Spleen (tissue), 11 donors: ENCODE measurements around the gene TMEM232. TPM values are rescaled to one million over a fixed set of nuclear protein-coding genes. Genes with fewer than 3 reads are reported as not detected.
"Not testable (repeated sequence)": the region's sequence is repeated elsewhere in the genome, so short reads cannot be mapped to it uniquely, and the experiment has no call there.

ENCODE experiments used
- DNase-seq: peaks from one replicate; pipeline ENCODE4 v3.0.0-alpha.2; 2020
- H3K27ac ChIP-seq, 8 donors: fragments of 200-600 bp; sonication (generic) in 7 of 8; 1 replicate in 4 of 8; 2 replicates in 4 of 8; pipeline versions ENCODE4 v1.5.0 to v1.8.0; 2016 to 2021; ENCODE audit warnings: inconsistent platforms in 4 of 8, mild to moderate bottlenecking in 4 of 8, moderate library complexity in 1 of 8
- H3K27me3 ChIP-seq, 7 donors: fragments of 200-600 bp; sonication (generic) in 6 of 7; replicated peaks in 1 of 7; 1 replicate in 4 of 7; 2 replicates in 3 of 7; pipeline versions ENCODE4 v1.5.0 to v1.8.0; 2016 to 2021; ENCODE audit warnings: inconsistent platforms in 3 of 7, mild to moderate bottlenecking in 1 of 7
- H3K36me3 ChIP-seq, 6 donors: fragments of 200-600 bp; sonication (generic) in 5 of 6; 1 replicate in 4 of 6; 2 replicates in 2 of 6; pipeline versions ENCODE4 v1.5.0 to v1.8.0; 2016 to 2021; ENCODE audit warnings: inconsistent platforms in 2 of 6
- H3K4me1 ChIP-seq, 6 donors: fragments of 200-600 bp; sonication (generic) in 5 of 6; 1 replicate in 3 of 6; 2 replicates in 3 of 6; pipeline versions ENCODE4 v1.5.0 to v1.8.0; 2016 to 2021; ENCODE audit warnings: inconsistent platforms in 3 of 6
- H3K4me3 ChIP-seq, 8 donors: fragments of 200-600 bp; sonication (generic) in 7 of 8; 1 replicate in 4 of 8; 2 replicates in 4 of 8; pipeline versions ENCODE4 v1.5.0 to v1.8.0; 2016 to 2021; ENCODE audit warnings: inconsistent platforms in 4 of 8, mild to moderate bottlenecking in 4 of 8, moderate library complexity in 2 of 8
- H3K9me3 ChIP-seq, 8 donors: fragments of 200-600 bp; sonication (generic) in 7 of 8; 1 replicate in 4 of 8; 2 replicates in 4 of 8; pipeline versions ENCODE4 v1.5.0 to v1.8.0; 2016 to 2021; ENCODE audit warnings: inconsistent platforms in 4 of 8
- POLR2A ChIP-seq, 3 donors: fragments of 450-650 bp; IDR thresholded peaks; one replicate each; pipeline ENCODE4 v1.5.1; 2017; ENCODE audit warnings: antibody characterized with exemption in 3 of 3, mild to moderate bottlenecking in 1 of 3
- POLR2AphosphoS5 ChIP-seq, 3 donors: sonication (generic); formaldehyde crosslinking; IDR thresholded peaks; one replicate each; pipeline ENCODE4 v1.5.1; 2017; ENCODE audit warnings: antibody characterized with exemption in 3 of 3
- WGBS, 5 donors: extraction: QIAGEN DNeasy Blood & Tissue Kit in 3 of 5; methylation state at CpG; one replicate each; pipeline versions ENCODE4 v1.1.5 to v1.1.7; 2013 to 2018; 5-methylcytosine and 5-hydroxymethylcytosine counted together
- intact Hi-C: fragments of 100-400 bp; cut with DNase I; formaldehyde crosslinking; loops from one replicate; pipeline ENCODE4 v1.15.0; 2023; ENCODE audit warnings: low total_unique reads
- polyA plus RNA-seq, 3 donors: library from polyadenylated mRNA; stranded (reverse); fragments of 200-250 nt; gene quantifications; one replicate each; pipeline ENCODE4 v1.2.1, GENCODE V29; 2013
- total RNA-seq, 7 donors: library from RNA; depleted of rRNA in 3 of 7; stranded (reverse); fragments of >200 nt in 3 of 7; fragmentation: NEBNext Ultra II Directional in 4 of 7; extraction: Animal tissue kit (Norgen Biotek cat#: 25700) in 4 of 7; gene quantifications; one replicate each; pipeline versions ENCODE4 v1.1.0 to v1.2.1, GENCODE V29; 2016 to 2021
- TF ChIP-seq, protein P1 (sequence below), 11 experiments: fragments of 200-600 bp in 7 of 11; fragments of 450-650 bp in 4 of 11; sonication (generic) in 4 of 11; IDR thresholded peaks in 8 of 11; conservative IDR thresholded peaks in 3 of 11; 1 replicate in 7 of 11; 2 replicates in 4 of 11; pipeline versions ENCODE4 v1.4.0 to v1.8.0; 2016 to 2021; ENCODE audit warnings: antibody characterized with exemption in 11 of 11, inconsistent platforms in 4 of 11, mild to moderate bottlenecking in 1 of 11
- donor health status: healthy with polysubstance abuse.
- donor health status: DM: no; HTN: no; CAD: no; lungs with moderate emphysema.
- donor health status: DM: no; HTN: no; CAD: no.
- donor health status: Bipolar disorder and iron deficiency.
- donor health status: healthy.
- donor health status: DM: no; HTN: no; CAD: no.
- donor health status: DM: yes; HTN: yes; CAD: no.

Gene TMEM232
- total and polyA plus RNA-seq, 10 donors: 0.11 to 4.3 (median 2.6) TPM

DNA sequence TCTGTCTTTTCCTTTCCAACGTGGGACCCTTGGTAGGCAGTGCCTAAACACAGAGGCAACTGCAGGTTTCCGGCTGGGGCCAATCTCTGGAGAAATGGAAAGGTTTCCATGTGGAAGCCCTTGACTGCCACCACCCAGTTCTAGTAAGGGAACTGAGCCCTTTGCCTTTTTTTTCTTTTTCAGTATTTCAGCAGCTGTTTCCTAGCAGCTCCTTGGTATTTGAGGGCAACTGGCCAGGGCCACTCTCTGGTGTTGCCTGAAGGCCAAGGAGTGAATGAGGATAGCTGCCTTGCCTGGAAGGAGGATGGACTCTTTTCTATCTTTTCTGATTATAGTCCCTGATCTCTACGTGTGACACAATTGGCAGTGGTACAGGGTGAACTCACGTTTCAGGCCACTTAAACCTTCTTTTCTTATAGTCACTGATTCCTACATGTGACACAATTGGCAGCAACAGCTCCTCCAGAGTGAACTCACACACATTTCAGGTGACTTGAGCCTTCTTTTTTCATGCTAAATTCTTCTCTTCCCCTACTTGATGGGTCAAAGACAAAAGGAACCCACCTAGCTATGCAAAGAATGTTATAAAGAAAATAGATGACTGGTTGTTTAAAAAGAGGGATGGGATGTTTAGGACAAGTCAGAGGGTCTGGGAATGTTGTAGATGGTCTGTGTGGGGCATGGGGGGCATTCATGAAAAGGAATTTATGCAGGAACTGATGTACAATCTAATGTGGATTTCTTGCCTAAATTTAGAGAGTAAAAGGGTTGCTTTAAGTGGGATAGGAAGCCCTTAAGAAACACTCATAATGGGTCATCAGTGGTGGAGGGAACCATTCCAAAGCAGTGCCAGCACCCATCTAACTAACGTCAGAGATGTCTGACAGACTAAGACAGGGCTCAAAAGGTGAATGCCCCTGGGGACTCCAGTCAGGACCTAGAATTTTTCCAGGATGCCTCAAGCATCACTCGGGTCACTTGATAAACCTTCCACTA is 190.1 kb downstream of the TMEM232 start:
- intact Hi-C loops: no loop called here
- Histone ChIP-seq H3K4me1 (no peaks in the 10 kb centered on the region), H3K27me3 (no peaks in the 10 kb centered on the region), H3K9me3 (no peaks in the 10 kb centered on the region), H3K36me3 (no peaks in the 10 kb centered on the region), H3K27ac (no peak overlapping the region), H3K4me3 (no peak overlapping the region)
- no peak for DNase-seq
- WGBS, 5 donors: 47 to 65% (median 60%) methylated on average over 6 of the region's 6 CpGs
- TF ChIP-seq POLR2A (IDR thresholded peaks at IDR 0.05) (no peak), POLR2AphosphoS5 (IDR thresholded peaks at IDR 0.05) (no peak)
- TF ChIP-seq, protein P1, sequence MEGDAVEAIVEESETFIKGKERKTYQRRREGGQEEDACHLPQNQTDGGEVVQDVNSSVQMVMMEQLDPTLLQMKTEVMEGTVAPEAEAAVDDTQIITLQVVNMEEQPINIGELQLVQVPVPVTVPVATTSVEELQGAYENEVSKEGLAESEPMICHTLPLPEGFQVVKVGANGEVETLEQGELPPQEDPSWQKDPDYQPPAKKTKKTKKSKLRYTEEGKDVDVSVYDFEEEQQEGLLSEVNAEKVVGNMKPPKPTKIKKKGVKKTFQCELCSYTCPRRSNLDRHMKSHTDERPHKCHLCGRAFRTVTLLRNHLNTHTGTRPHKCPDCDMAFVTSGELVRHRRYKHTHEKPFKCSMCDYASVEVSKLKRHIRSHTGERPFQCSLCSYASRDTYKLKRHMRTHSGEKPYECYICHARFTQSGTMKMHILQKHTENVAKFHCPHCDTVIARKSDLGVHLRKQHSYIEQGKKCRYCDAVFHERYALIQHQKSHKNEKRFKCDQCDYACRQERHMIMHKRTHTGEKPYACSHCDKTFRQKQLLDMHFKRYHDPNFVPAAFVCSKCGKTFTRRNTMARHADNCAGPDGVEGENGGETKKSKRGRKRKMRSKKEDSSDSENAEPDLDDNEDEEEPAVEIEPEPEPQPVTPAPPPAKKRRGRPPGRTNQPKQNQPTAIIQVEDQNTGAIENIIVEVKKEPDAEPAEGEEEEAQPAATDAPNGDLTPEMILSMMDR (IDR thresholded peaks at IDR 0.05 in 8 of 11, conservative IDR thresholded peaks at IDR 0.05 in 3 of 11): no peak

- H3K9me3 ChIP-seq, H3K27ac ChIP-seq, H3K27me3 ChIP-seq, H3K4me3 ChIP-seq, H3K4me1 ChIP-seq, H3K36me3 ChIP-seq, intact Hi-C loops, DNase-seq: not testable (repeated sequence)
- WGBS, 5 donors: 81 to 87% (median 84%) methylated on average over 7 of the region's 7 CpGs
These were observed 191.3 kb downstream of the TMEM232 start for GRCh38 chr5:110535146-110535545.

- Histone ChIP-seq H3K27me3 (no peaks in the 10 kb centered on the region), H3K4me3 (no peak overlapping the region), H3K9me3 (peaks cover 0 to 19% (median 10%) of the 10 kb centered on the region in 8 donors), H3K36me3 (no peaks in the 10 kb centered on the region), H3K27ac (no peak overlapping the region), H3K4me1 (no peaks in the 10 kb centered on the region)
- intact Hi-C loops: no loop called here
- TF ChIP-seq POLR2A (IDR thresholded peaks at IDR 0.05): no peak
- TF ChIP-seq POLR2AphosphoS5 (IDR thresholded peaks at IDR 0.05): no peak
- TF ChIP-seq, protein P1 (IDR thresholded peaks at IDR 0.05 in 8 of 11, conservative IDR thresholded peaks at IDR 0.05 in 3 of 11): no peak
- WGBS, 5 donors: 72 to 100% (median 98%) methylated on average over 1 of the region's 1 CpG
- DNase-seq: no peak
These were observed 200.7 kb downstream of the TMEM232 start for GRCh38 chr5:110525762-110526161.

DNA sequence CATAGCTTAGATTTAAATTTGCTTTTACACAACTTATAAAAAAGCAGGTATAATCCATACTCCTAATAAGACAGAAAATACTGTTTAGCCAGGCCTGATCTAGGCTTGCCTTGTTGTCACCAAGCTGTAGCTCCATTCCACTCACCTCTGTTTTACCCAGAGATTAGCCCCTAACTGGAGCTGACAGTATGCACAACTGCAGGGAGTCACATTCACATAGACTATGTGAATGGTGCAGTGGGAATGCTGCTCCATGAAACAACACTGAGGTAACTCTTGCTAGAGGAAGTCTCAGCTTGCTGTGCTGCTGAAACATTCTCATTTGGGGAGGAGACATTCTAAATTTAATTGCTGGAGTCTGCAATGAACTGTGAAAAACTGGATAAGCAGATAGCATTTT is 209.1 kb downstream of the TMEM232 start:
- intact Hi-C loops: no loop called here
- H3K27me3 ChIP-seq: no peaks in the 10 kb centered on the region

More for the DNA sequence above, 209.1 kb downstream of the TMEM232 start:
- H3K9me3 ChIP-seq: peaks cover 0 to 20% (median 12%) of the 10 kb centered on the region in 8 donors
- H3K4me1 ChIP-seq: no peaks in the 10 kb centered on the region
- no peak for DNase-seq
- no peak for TF ChIP-seq POLR2AphosphoS5 (IDR thresholded peaks at IDR 0.05)
- TF ChIP-seq, protein P1 (IDR thresholded peaks at IDR 0.05 in 8 of 11, conservative IDR thresholded peaks at IDR 0.05 in 3 of 11): no peak
- no peak for TF ChIP-seq POLR2A (IDR thresholded peaks at IDR 0.05)
- no peak overlapping the region for H3K4me3 ChIP-seq
- H3K27ac ChIP-seq: no peak overlapping the region
- H3K36me3 ChIP-seq: no peaks in the 10 kb centered on the region
